ENCODE measurements around the gene RNF130.

The RNF130 gene

DNA sequence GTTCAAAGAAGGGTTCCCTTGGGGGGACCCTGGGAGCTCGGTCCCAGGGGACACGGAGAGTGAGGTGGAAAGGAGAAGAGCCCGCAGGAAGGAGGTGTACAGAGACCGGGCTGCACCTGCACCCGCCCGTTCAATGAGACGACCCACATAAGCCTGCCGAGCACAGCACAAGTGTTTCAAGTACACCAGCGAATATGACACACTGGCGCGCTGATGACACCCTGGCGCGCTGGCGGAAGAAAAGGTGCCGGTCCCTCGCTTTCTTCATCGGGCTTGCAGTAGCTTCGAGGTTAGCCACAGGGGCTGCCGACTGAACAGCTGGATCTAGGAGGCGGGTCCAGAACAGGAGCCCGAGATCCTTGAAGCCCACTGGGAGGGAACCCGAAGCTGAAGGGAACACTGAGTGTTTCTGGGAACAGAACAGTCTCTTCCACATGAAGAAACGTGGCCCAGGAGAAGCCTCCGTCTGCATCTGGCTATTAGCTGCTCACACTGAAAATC, 165.2 kb downstream of the RNF130 start:
- DNase-seq (ENCODE audit: low read depth) = no peak
- H3K4me3 ChIP-seq (ENCODE audit: low read length) = peak overlapping the region; percentile 84
- no peak for TF ChIP-seq CTCF (conservative IDR thresholded peaks at IDR 0.05; ENCODE audit: low read length)

GRCh38 chr5:179905161-179905560, 166.4 kb downstream of the RNF130 start:
- TF ChIP-seq CTCF (conservative IDR thresholded peaks at IDR 0.05; ENCODE audit: low read length) = no peak
- H3K4me3 ChIP-seq (ENCODE audit: low read length) = no peak overlapping the region
- DNase-seq (ENCODE audit: low read depth) = no peak
